MM.1S (cell line): ENCODE measurements around the gene ZNF254.

ENCODE experiments used
- DNase-seq: peaks from one replicate; pipeline ENCODE4 v3.0.0-alpha.2; 2015
- H2AFZ ChIP-seq: fragments of 300-600 bp; sonication (generic); 2 replicates; pipeline ENCODE4 v1.6.0; 2016; ENCODE audit warnings: antibody characterized with exemption, low read length
- H3F3A ChIP-seq: fragments of 300-600 bp; sonication (generic); 2 replicates; pipeline ENCODE4 v1.6.1; 2016; ENCODE audit warnings: mild to moderate bottlenecking, antibody characterized with exemption, low read length, moderate library complexity, mixed read lengths; ENCODE audit not compliant: insufficient read depth
- H3K27ac ChIP-seq: fragments of 300-600 bp; sonication (generic); 2 replicates; pipeline ENCODE4 v1.5.1; 2016; ENCODE audit warnings: mild to moderate bottlenecking, low read length
- H3K27me3 ChIP-seq: fragments of 300-600 bp; sonication (generic); replicated peaks from 2 replicates; pipeline ENCODE4 v1.6.0; 2016; ENCODE audit warnings: low read length; ENCODE audit not compliant: insufficient read depth
- H3K36me3 ChIP-seq: fragments of 300-600 bp; sonication (generic); replicated peaks from 2 replicates; pipeline ENCODE4 v1.6.1; 2016; ENCODE audit warnings: mild to moderate bottlenecking, low read length, mixed read lengths; ENCODE audit not compliant: insufficient read depth
- H3K4me1 ChIP-seq: fragments of 300-600 bp; sonication (generic); 2 replicates; pipeline ENCODE4 v1.6.1; 2016; ENCODE audit warnings: low read length, mixed read lengths
- H3K4me2 ChIP-seq: fragments of 300-600 bp; sonication (generic); 2 replicates; pipeline ENCODE4 v1.6.0; 2016; ENCODE audit warnings: low read depth, low read length
- H3K4me3 ChIP-seq: fragments of 300-600 bp; sonication (generic); 2 replicates; pipeline ENCODE4 v1.5.1; 2016; ENCODE audit warnings: low read length, mixed read lengths
- H3K79me2 ChIP-seq: fragments of 300-600 bp; sonication (generic); 2 replicates; pipeline ENCODE4 v1.6.1; 2016; ENCODE audit warnings: mixed run types, low read length, mixed read lengths
- H3K9ac ChIP-seq: fragments of 300-600 bp; sonication (generic); 2 replicates; pipeline ENCODE4 v1.6.1; 2016; ENCODE audit warnings: low read length, mixed read lengths
- H3K9me2 ChIP-seq: fragments of 300-600 bp; sonication (generic); replicated peaks from 2 replicates; pipeline ENCODE4 v1.6.1; 2016; ENCODE audit warnings: mild to moderate bottlenecking, low read length, mixed read lengths; ENCODE audit not compliant: insufficient read depth
- H3K9me3 ChIP-seq: fragments of 300-600 bp; sonication (generic); replicated peaks from 2 replicates; pipeline ENCODE4 v1.6.1; 2016; ENCODE audit warnings: mild to moderate bottlenecking, low read length, mixed read lengths; ENCODE audit not compliant: insufficient read depth
- H4K20me1 ChIP-seq: fragments of 300-600 bp; sonication (generic); 2 replicates; pipeline ENCODE4 v1.6.1; 2016; ENCODE audit warnings: mild to moderate bottlenecking, low read length, moderate library complexity, mixed read lengths; ENCODE audit not compliant: insufficient read depth
- EZH2 ChIP-seq: fragments of 300-600 bp; sonication (generic); optimal IDR thresholded peaks from 2 replicates; pipeline ENCODE3; 2017; ENCODE audit warnings: low read depth, mild to moderate bottlenecking, antibody characterized with exemption, low read length, mixed read lengths
- EZH2phosphoT487 ChIP-seq: fragments of 300-600 bp; sonication (generic); IDR thresholded peaks from 2 replicates; pipeline ENCODE4 v1.6.1; 2018; ENCODE audit warnings: antibody characterized with exemption, low read length
- TF ChIP-seq, protein P1 (sequence below): fragments of 300-600 bp; sonication (generic); IDR thresholded peaks from 2 replicates; pipeline ENCODE4 v1.5.1; 2016; ENCODE audit warnings: antibody characterized with exemption, low read length, mixed read lengths

ZNF254 gene

DNA sequence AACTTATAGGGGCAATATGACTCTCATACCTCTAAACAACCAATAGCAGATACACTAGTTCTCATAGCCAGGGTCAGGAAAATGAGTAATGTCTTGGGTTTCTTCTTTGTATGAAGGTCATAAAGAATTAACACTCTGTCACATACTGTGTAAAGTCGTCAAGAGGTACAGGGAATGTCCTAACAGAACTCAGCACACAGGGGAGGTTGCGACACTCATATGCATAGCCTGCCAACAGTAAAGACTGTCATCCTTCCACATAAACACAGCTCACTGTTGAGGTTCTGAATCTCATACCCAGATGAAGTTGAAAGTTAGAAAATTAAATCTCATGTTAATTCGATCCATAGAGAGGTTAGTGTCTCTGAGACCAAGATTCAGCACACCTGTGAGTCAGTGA is 34.2 kb upstream of the ZNF254 start:
- Histone ChIP-seq H3K79me2 (no peaks in the 10 kb centered on the region), H3K9me2 (no peaks in the 10 kb centered on the region), H3K27me3 (no peaks in the 10 kb centered on the region), H4K20me1 (no peaks in the 10 kb centered on the region), H3K4me3 (no peak overlapping the region), H3K9ac (no peak overlapping the region), H3K9me3 (no peaks in the 10 kb centered on the region), H2AFZ (no peak overlapping the region), H3K4me1 (no peaks in the 10 kb centered on the region), H3F3A (no peaks in the 10 kb centered on the region), H3K36me3 (no peaks in the 10 kb centered on the region), H3K4me2 (no peak overlapping the region), H3K27ac (no peak overlapping the region)
- TF ChIP-seq, protein P1, sequence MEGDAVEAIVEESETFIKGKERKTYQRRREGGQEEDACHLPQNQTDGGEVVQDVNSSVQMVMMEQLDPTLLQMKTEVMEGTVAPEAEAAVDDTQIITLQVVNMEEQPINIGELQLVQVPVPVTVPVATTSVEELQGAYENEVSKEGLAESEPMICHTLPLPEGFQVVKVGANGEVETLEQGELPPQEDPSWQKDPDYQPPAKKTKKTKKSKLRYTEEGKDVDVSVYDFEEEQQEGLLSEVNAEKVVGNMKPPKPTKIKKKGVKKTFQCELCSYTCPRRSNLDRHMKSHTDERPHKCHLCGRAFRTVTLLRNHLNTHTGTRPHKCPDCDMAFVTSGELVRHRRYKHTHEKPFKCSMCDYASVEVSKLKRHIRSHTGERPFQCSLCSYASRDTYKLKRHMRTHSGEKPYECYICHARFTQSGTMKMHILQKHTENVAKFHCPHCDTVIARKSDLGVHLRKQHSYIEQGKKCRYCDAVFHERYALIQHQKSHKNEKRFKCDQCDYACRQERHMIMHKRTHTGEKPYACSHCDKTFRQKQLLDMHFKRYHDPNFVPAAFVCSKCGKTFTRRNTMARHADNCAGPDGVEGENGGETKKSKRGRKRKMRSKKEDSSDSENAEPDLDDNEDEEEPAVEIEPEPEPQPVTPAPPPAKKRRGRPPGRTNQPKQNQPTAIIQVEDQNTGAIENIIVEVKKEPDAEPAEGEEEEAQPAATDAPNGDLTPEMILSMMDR = no peak
- no peak for TF ChIP-seq EZH2phosphoT487
- no peak for TF ChIP-seq EZH2
- DNase-seq = no peak

DNA sequence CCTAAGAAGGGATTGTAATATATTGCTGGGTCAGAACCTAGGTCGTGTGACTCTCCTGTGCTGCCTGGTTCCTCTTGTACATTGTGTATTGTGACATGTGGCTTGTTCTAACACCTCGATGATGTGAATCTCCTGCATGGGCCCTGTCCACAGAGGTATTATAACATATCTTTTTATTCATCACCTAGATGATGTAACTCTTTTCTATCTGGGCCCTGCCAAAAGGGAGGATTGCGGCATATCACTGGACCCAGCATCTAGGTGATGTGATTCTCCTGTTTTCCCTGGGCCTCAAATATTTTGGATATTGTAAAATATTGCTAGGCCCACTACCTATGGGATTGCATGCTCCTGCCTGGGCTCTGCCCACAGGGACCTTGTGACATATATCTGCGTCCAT is 33.4 kb upstream of the ZNF254 start:
- no peaks in the 10 kb centered on the region for H3K27me3 ChIP-seq
- TF ChIP-seq, protein P1 = no peak
- TF ChIP-seq EZH2phosphoT487 (no peak), EZH2 (no peak)
- no peaks in the 10 kb centered on the region for H4K20me1 ChIP-seq
- H3K9me2 ChIP-seq = no peaks in the 10 kb centered on the region
- H3K9ac ChIP-seq = no peak overlapping the region
- no peak overlapping the region for H3K4me3 ChIP-seq
- no peaks in the 10 kb centered on the region for H3K79me2 ChIP-seq
- no peak overlapping the region for H2AFZ ChIP-seq
- H3K4me2 ChIP-seq = no peak overlapping the region
- H3K27ac ChIP-seq = no peak overlapping the region
- H3F3A ChIP-seq = no peaks in the 10 kb centered on the region
- no peaks in the 10 kb centered on the region for H3K4me1 ChIP-seq
- H3K9me3 ChIP-seq = no peaks in the 10 kb centered on the region
- H3K36me3 ChIP-seq = no peaks in the 10 kb centered on the region
- DNase-seq = no peak

DNA sequence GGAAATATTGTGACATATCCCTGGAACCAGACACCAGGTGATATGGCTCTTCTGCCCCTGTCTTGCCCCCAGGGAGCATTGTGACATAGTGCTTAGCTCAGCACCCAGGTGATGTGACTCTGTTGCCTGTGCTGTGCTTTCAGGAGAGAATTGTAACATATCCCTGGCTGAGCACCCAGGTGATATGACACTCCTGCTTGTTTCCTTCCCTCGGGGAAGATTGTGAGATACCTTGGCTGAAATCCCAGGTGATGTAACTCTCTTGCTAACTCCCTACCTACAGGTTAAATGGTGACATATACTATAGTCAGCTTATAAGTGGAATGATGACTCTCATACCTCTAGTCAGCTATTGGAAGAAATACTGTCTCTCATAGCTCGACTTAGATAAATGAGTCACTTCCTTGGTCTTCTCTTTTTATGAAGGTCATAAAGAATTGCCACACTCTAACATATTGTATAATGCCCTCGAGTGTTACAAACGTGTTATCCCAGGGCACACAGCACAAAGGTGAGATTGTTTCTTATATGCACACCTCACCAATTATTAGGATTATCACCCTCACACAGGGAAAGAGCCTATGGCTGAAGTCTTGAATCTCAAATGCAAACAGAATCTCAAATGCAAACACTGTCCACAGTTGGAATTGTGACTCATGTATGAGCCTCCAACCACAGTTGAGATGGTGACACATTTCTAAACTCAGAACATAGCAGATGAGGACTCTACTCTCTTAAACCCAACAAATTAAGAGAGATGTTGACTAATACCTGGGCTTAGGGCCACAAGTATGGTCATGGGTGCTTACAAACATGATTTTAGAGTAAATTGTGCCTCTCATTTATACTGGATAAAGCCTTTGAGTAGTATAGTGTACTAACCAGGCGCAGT is 32.7 kb upstream of the ZNF254 start:
- H3F3A ChIP-seq = no peaks in the 10 kb centered on the region
- no peaks in the 10 kb centered on the region for H3K79me2 ChIP-seq
- H3K4me2 ChIP-seq = no peak overlapping the region
- no peak overlapping the region for H2AFZ ChIP-seq
- H3K36me3 ChIP-seq = no peaks in the 10 kb centered on the region
- H3K4me1 ChIP-seq = no peaks in the 10 kb centered on the region
- H3K9me2 ChIP-seq = no peaks in the 10 kb centered on the region
- H3K9ac ChIP-seq = no peak overlapping the region
- TF ChIP-seq, protein P1 = no peak
- no peak for TF ChIP-seq EZH2
- no peak for TF ChIP-seq EZH2phosphoT487
- no peaks in the 10 kb centered on the region for H3K9me3 ChIP-seq
- no peaks in the 10 kb centered on the region for H3K27me3 ChIP-seq
- H3K27ac ChIP-seq = no peak overlapping the region
- no peaks in the 10 kb centered on the region for H4K20me1 ChIP-seq
- no peak for DNase-seq
- H3K4me3 ChIP-seq = no peak overlapping the region
